PC-9 (cell line): ENCODE measurements around the gene MTERF4. TPM values are rescaled to one million over a fixed set of nuclear protein-coding genes. Genes with fewer than 3 reads are reported as not detected.

Experiments used
- BruUV-seq: library from RNA; stranded (reverse); fragments of 400-500 nt; replicated peaks from 2 replicates; lab custom pipeline; 2021; lab: Mats Ljungman, UMichigan
- CTCF ChIA-PET: fragments of 300-600 bp; sonication (Branson Sonifier 250); formaldehyde crosslinking; loops from one replicate; lab custom pipeline; 2022; ENCODE audit warnings: antibody characterized with exemption; lab: Charles Lee
- POLR2A ChIA-PET: fragments of 300-600 bp; sonication (Branson Sonifier 250); formaldehyde crosslinking; loops from one replicate; lab custom pipeline; 2022; ENCODE audit warnings: antibody characterized with exemption; ENCODE audit not compliant: unreplicated experiment; lab: Charles Lee
- DNase-seq, 2 experiments: peaks; one replicate each; pipeline versions ENCODE4 v3.0.0 to v3.0.0-alpha.2; 2015 to 2022; ENCODE audit warnings: mixed read lengths in 1 of 2
- H2AFZ ChIP-seq: fragments of 200-600 bp; sonication (generic); 2 replicates; pipeline ENCODE4 v1.8.1; 2017; ENCODE audit warnings: antibody characterized with exemption
- H3F3A ChIP-seq: fragments of 200-600 bp; sonication (generic); 2 replicates; pipeline ENCODE4 v1.8.1; 2017; ENCODE audit warnings: antibody characterized with exemption, mild to moderate bottlenecking, low read depth; ENCODE audit not compliant: insufficient read depth
- H3K27ac ChIP-seq: fragments of 200-600 bp; sonication (generic); 2 replicates; pipeline ENCODE4 v1.6.1; 2016; ENCODE audit warnings: mixed run types
- H3K27me3 ChIP-seq: fragments of 200-600 bp; sonication (generic); 2 replicates; pipeline ENCODE4 v1.6.1; 2016; ENCODE audit warnings: low read depth, mixed run types; ENCODE audit not compliant: insufficient read depth
- H3K36me3 ChIP-seq: fragments of 200-600 bp; sonication (generic); 2 replicates; pipeline ENCODE4 v1.6.1; 2016; ENCODE audit warnings: low read depth, mixed run types
- H3K4me1 ChIP-seq: fragments of 200-600 bp; sonication (generic); replicated peaks from 2 replicates; pipeline ENCODE4 v1.6.1; 2016; ENCODE audit warnings: mixed run types; ENCODE audit not compliant: insufficient read depth
- H3K4me2 ChIP-seq: fragments of 200-600 bp; sonication (generic); 2 replicates; pipeline ENCODE4 v1.6.1; 2017; ENCODE audit warnings: mixed run types
- H3K4me3 ChIP-seq: fragments of 200-600 bp; sonication (generic); 2 replicates; pipeline ENCODE4 v1.6.1; 2016; ENCODE audit warnings: mixed run types
- H3K79me2 ChIP-seq: fragments of 200-600 bp; sonication (generic); 2 replicates; pipeline ENCODE4 v1.6.1; 2017; ENCODE audit warnings: low read depth, mixed run types
- H3K9me2 ChIP-seq: fragments of 200-600 bp; sonication (generic); 2 replicates; pipeline ENCODE4 v1.8.1; 2017; ENCODE audit warnings: mild to moderate bottlenecking; ENCODE audit not compliant: insufficient read depth
- H3K9me3 ChIP-seq: fragments of 200-600 bp; sonication (generic); 2 replicates; pipeline ENCODE4 v1.8.1; 2016; ENCODE audit warnings: low read depth; ENCODE audit not compliant: insufficient read depth
- H4K20me1 ChIP-seq: fragments of 200-600 bp; sonication (generic); 2 replicates; pipeline ENCODE4 v1.8.1; 2017; ENCODE audit not compliant: insufficient read depth
- EZH2 ChIP-seq: fragments of 200-600 bp; sonication (generic); IDR thresholded peaks from 2 replicates; pipeline ENCODE4 v1.8.0; 2017; ENCODE audit warnings: antibody characterized with exemption, low read depth
- intact Hi-C: fragments of 100-400 bp; cut with micrococcal nuclease; formaldehyde crosslinking; loops from one replicate; pipeline ENCODE4 v1.10.0; 2022; ENCODE audit not compliant: unreplicated experiment
- total RNA-seq: library from RNA; stranded (reverse); gene quantifications from 2 replicates; pipeline ENCODE4 v1.2.3, GENCODE V29; 2021
- TF ChIP-seq, protein P1 (sequence below): fragments of 200-600 bp; sonication (generic); conservative IDR thresholded peaks from 2 replicates; pipeline ENCODE4 v1.6.1; 2017; ENCODE audit warnings: mixed run types, antibody characterized with exemption, mild to moderate bottlenecking, moderate library complexity

MTERF4 gene
- total RNA-seq, 1 experiment from 2014 or later = 42.8 TPM

DNA sequence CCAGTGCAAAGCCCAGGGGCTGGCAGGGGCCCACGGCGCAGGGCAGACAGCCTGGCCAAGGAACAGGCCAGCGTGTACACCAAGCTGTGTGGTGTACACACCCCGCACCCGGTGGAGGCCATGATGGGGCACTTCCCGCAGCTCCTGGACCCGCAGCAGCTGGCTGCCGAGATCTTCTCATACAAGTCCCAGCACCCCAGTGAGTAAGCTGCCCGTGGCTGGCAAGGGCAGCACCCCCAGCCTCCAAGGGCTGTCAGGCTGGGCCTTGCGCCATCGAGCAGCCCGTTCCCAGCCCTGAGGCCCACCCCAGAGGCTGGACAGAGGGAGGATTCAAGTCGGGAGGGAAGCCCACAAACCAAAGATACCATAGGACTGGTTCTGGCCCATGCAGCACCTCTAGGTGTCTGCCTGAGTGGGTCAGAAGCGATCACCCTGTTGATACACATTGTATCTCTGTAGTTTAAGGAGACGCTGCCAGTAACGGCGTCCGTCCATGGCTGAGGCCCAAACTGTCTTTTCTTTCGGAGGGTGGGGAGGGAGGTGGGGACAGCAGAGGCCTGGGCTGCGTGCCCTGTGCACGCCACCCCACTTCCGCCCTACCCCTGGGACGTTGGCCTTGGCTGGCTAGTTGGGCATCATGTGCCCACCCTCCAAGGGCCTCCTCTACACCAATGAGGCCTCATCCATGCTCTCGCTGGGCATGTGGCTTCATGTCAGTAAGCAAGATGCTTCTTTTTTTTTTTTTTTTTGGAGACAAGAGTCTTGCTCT, 16.8 kb upstream of the MTERF4 start:
- intact Hi-C loops = no loop called here
- no peaks in the 10 kb centered on the region; the same call in 1 of the 2 replicates for H3F3A ChIP-seq
- ChIA-PET POLR2A (no interaction called here), CTCF (no interaction called here)
- no TSS peak for BruUV-seq
- no peaks in the 10 kb centered on the region for H3K27me3 ChIP-seq
- no peaks in the 10 kb centered on the region for H3K9me2 ChIP-seq
- H3K79me2 ChIP-seq = no peaks in the 10 kb centered on the region
- H2AFZ ChIP-seq = no peak overlapping the region
- TF ChIP-seq, protein P1, sequence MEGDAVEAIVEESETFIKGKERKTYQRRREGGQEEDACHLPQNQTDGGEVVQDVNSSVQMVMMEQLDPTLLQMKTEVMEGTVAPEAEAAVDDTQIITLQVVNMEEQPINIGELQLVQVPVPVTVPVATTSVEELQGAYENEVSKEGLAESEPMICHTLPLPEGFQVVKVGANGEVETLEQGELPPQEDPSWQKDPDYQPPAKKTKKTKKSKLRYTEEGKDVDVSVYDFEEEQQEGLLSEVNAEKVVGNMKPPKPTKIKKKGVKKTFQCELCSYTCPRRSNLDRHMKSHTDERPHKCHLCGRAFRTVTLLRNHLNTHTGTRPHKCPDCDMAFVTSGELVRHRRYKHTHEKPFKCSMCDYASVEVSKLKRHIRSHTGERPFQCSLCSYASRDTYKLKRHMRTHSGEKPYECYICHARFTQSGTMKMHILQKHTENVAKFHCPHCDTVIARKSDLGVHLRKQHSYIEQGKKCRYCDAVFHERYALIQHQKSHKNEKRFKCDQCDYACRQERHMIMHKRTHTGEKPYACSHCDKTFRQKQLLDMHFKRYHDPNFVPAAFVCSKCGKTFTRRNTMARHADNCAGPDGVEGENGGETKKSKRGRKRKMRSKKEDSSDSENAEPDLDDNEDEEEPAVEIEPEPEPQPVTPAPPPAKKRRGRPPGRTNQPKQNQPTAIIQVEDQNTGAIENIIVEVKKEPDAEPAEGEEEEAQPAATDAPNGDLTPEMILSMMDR = no peak
- TF ChIP-seq EZH2 = no peak
- no peaks in the 10 kb centered on the region for H3K4me1 ChIP-seq
- DNase-seq = no peak
- no peak overlapping the region for H3K4me2 ChIP-seq
- H3K9me3 ChIP-seq = no peaks in the 10 kb centered on the region; the same call in 1 of the 2 replicates
- H3K36me3 ChIP-seq = peaks cover 13% of the 10 kb centered on the region
- H4K20me1 ChIP-seq = no peaks in the 10 kb centered on the region
- no peak overlapping the region for H3K27ac ChIP-seq
- no peak overlapping the region for H3K4me3 ChIP-seq

DNA sequence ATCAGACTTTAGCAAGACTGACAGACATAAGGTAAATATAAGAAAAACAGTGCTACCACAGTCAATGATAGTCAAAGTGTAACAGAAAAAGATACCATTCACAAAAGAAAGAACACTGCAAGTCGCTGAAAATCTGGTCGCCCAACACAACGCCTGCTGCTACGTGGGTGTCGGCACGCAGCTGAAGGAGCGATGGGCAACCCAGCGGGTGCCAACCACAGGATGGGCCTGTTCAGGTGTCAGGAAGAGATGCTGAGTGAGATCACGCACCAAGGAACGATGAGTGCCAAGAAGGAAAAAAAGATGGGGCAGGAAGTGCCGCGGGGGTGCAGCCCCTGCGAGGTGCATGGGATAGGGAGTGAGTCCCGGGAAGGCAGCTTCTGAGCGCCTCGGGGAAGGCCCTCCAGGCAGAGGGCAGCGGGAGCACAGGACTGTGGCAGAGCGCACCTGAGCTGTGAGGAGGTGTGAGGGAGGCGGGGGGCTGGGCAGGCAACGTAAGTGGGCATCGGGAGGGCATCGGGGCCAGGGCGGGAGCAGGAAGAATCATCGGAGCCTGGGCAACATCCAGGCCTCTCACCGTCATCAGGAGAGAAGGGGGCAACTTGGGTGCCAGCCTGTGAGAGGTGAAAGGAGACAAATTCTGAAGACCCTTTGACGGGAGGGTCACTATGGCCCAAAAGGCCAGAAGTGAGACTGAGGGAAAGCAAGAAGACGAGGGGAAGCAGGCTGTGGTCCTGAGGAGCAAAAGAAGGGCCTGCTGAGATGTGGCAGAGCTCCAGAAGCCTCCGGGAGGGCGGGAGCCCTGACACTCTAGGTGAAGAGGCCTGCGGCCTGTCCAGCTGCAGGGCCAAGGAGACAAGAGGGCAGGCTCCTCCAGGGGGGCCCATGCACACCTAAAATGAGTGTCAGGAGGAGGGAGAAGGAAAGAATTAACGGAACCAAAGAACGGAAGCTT, 14.8 kb upstream of the MTERF4 start:
- Histone ChIP-seq H3K27me3 (no peaks in the 10 kb centered on the region), H3K9me3 (no peaks in the 10 kb centered on the region; the same call in 1 of the 2 replicates), H3K4me3 (no peak overlapping the region), H4K20me1 (no peaks in the 10 kb centered on the region), H3K27ac (no peak overlapping the region), H3K36me3 (peaks cover 13% of the 10 kb centered on the region), H3F3A (no peaks in the 10 kb centered on the region; the same call in 1 of the 2 replicates), H3K4me1 (no peaks in the 10 kb centered on the region), H3K9me2 (no peaks in the 10 kb centered on the region), H3K79me2 (no peaks in the 10 kb centered on the region), H3K4me2 (no peak overlapping the region), H2AFZ (no peak overlapping the region)
- TF ChIP-seq EZH2 = no peak
- POLR2A ChIA-PET = no interaction called here
- CTCF ChIA-PET = no interaction called here
- BruUV-seq = no TSS peak
- DNase-seq = no peak
- intact Hi-C loops = no loop called here

DNA sequence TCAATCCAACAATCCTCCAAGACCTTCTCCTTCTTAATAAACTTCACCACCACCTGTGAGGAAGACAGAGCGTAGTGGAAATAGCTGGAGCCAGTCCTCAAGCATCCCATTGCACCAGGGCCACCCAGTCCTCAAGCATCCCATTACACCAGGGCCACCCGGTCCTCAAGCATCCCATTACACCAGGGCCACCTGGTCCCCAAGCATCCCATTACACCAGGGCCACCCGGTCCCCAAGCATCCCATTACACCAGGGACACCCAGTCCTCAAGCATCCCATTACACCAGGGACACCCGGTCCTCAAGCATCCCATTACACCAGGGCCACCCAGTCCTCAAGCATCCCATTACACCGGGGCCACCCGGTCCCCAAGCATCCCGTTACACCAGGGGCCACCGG, 13.3 kb upstream of the MTERF4 start:
- no peak overlapping the region for H3K4me2 ChIP-seq
- TF ChIP-seq, protein P1 = no peak
- TF ChIP-seq EZH2 = no peak
- POLR2A ChIA-PET = no interaction called here
- intact Hi-C loops = no loop called here
- CTCF ChIA-PET = no interaction called here
- peaks cover 1% of the 10 kb centered on the region; the same call in 1 of the 2 replicates for H3K36me3 ChIP-seq
- H3K27ac ChIP-seq = no peak overlapping the region
- H3K79me2 ChIP-seq = no peaks in the 10 kb centered on the region
- H3K9me2 ChIP-seq = no peaks in the 10 kb centered on the region
- H4K20me1 ChIP-seq = no peaks in the 10 kb centered on the region
- no peak for DNase-seq
- no peaks in the 10 kb centered on the region for H3F3A ChIP-seq
- BruUV-seq = no TSS peak
- H3K27me3 ChIP-seq = no peaks in the 10 kb centered on the region
- no peak overlapping the region for H2AFZ ChIP-seq
- H3K9me3 ChIP-seq = no peaks in the 10 kb centered on the region
- no peak overlapping the region for H3K4me3 ChIP-seq
- no peaks in the 10 kb centered on the region for H3K4me1 ChIP-seq
